ELF-1 (cell line): ENCODE results near the gene GRIN2D.
A peak's percentile ranks its signal among the peaks of the same experiment; 100 is the strongest.

Source experiments
- DNase-seq: peaks from one replicate; pipeline ENCODE4 v3.0.0-alpha.2; 2016; ENCODE audit warnings: low read depth, low spot score

Gene GRIN2D

GRCh38 chr19:48397263-48398101 is 4.0 kb downstream of the GRIN2D start:
- DNase-seq: no peak

GRCh38 chr19:48398102-48398374 is 4.6 kb downstream of the GRIN2D start:
- no peak for DNase-seq

GRCh38 chr19:48398375-48399235 is 5.1 kb downstream of the GRIN2D start:
- peak; percentile 92 for DNase-seq

GRCh38 chr19:48400018-48400742 is 6.7 kb downstream of the GRIN2D start:
- peak; percentile 89 for DNase-seq

- no peak for DNase-seq
Measured at GRCh38 chr19:48401287-48401686, 7.8 kb downstream of the GRIN2D start.

GRCh38 chr19:48403606-48404005 is 10.1 kb downstream of the GRIN2D start:
- DNase-seq: peak; percentile 58

- no peak for DNase-seq
Measured at GRCh38 chr19:48405010-48405659, 11.7 kb downstream of the GRIN2D start.

- DNase-seq: no peak
Measured at GRCh38 chr19:48405850-48406249, 12.4 kb downstream of the GRIN2D start.

GRCh38 chr19:48413879-48414587 is 20.6 kb downstream of the GRIN2D start:
- no peak for DNase-seq

GRCh38 chr19:48415395-48415794 is 21.9 kb downstream of the GRIN2D start:
- peak; percentile 71 for DNase-seq

GRCh38 chr19:48415806-48416221 is 22.3 kb downstream of the GRIN2D start:
- DNase-seq: no peak

GRCh38 chr19:48417421-48417820 is 24.0 kb downstream of the GRIN2D start:
- no peak for DNase-seq

- DNase-seq: peak; percentile 57
Measured at GRCh38 chr19:48418317-48419064, 25.0 kb downstream of the GRIN2D start.

GRCh38 chr19:48419158-48419920 is 25.9 kb downstream of the GRIN2D start:
- peak; percentile 78 for DNase-seq

GRCh38 chr19:48421548-48421947 is 28.1 kb downstream of the GRIN2D start:
- no peak for DNase-seq

GRCh38 chr19:48424694-48425219 is 31.3 kb downstream of the GRIN2D start:
- DNase-seq: peak; percentile 77

- DNase-seq: no peak
Measured at GRCh38 chr19:48428670-48429069, 35.2 kb downstream of the GRIN2D start.

- no peak for DNase-seq
Measured at GRCh38 chr19:48433337-48433736, 39.9 kb downstream of the GRIN2D start.

- DNase-seq: no peak
Measured at GRCh38 chr19:48436586-48436985, 43.1 kb downstream of the GRIN2D start.
